ENCODE measurements around the gene LANCL3.

Gene LANCL3

GRCh38 chrX:37684426-37684825, 113.0 kb downstream of the LANCL3 start:
- Histone ChIP-seq H3K9me3 (ENCODE audit: insufficient read depth, low read depth, low read length) (no peaks in the 10 kb centered on the region), H3K4me3 (ENCODE audit: low read length, poor library complexity, severe bottlenecking) (peak overlapping the region; percentile 99), H3K27me3 (ENCODE audit: insufficient read depth, low read length, poor library complexity, severe bottlenecking) (no peaks in the 10 kb centered on the region), H3K4me1 (ENCODE audit: insufficient read depth, low read length, poor library complexity, severe bottlenecking) (peaks cover 40% of the 10 kb centered on the region), H4K20me1 (ENCODE audit: insufficient read depth, low read length, poor library complexity, severe bottlenecking) (no peaks in the 10 kb centered on the region), H3K9ac (ENCODE audit: low read depth, low read length, poor library complexity, severe bottlenecking) (peak overlapping the region; percentile 99), H3K79me2 (ENCODE audit: insufficient read depth, low read length) (peaks cover 35% of the 10 kb centered on the region), H3K4me2 (ENCODE audit: low read depth, low read length, poor library complexity, severe bottlenecking) (peak overlapping the region; percentile 83), H3K9me2 (replicated peaks; ENCODE audit: low read depth, low read length) (no peaks in the 10 kb centered on the region), H3F3A (ENCODE audit: low read depth) (no peaks in the 10 kb centered on the region), H2AFZ (ENCODE audit: low read length) (no peak overlapping the region; the same call in 1 of the 2 replicates), H3K36me3 (ENCODE audit: insufficient read depth, low read length) (no peaks in the 10 kb centered on the region)
- TF ChIP-seq, protein P1, sequence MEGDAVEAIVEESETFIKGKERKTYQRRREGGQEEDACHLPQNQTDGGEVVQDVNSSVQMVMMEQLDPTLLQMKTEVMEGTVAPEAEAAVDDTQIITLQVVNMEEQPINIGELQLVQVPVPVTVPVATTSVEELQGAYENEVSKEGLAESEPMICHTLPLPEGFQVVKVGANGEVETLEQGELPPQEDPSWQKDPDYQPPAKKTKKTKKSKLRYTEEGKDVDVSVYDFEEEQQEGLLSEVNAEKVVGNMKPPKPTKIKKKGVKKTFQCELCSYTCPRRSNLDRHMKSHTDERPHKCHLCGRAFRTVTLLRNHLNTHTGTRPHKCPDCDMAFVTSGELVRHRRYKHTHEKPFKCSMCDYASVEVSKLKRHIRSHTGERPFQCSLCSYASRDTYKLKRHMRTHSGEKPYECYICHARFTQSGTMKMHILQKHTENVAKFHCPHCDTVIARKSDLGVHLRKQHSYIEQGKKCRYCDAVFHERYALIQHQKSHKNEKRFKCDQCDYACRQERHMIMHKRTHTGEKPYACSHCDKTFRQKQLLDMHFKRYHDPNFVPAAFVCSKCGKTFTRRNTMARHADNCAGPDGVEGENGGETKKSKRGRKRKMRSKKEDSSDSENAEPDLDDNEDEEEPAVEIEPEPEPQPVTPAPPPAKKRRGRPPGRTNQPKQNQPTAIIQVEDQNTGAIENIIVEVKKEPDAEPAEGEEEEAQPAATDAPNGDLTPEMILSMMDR (conservative IDR thresholded peaks at IDR 0.05; ENCODE audit: low read length): no peak
- TF ChIP-seq EZH2phosphoT487 (IDR thresholded peaks at IDR 0.05; ENCODE audit: borderline replicate concordance): no peak

GRCh38 chrX:37684973-37685372, 113.5 kb downstream of the LANCL3 start:
- Histone ChIP-seq H3K4me3 (ENCODE audit: low read length, poor library complexity, severe bottlenecking) (peak overlapping the region; percentile 99), H3K9me3 (ENCODE audit: insufficient read depth, low read depth, low read length) (no peaks in the 10 kb centered on the region), H3K79me2 (ENCODE audit: insufficient read depth, low read length) (peaks cover 37% of the 10 kb centered on the region), H4K20me1 (ENCODE audit: insufficient read depth, low read length, poor library complexity, severe bottlenecking) (no peaks in the 10 kb centered on the region), H3K4me1 (ENCODE audit: insufficient read depth, low read length, poor library complexity, severe bottlenecking) (peaks cover 40% of the 10 kb centered on the region), H2AFZ (ENCODE audit: low read length) (peak overlapping the region; percentile 75), H3K36me3 (ENCODE audit: insufficient read depth, low read length) (no peaks in the 10 kb centered on the region), H3K9ac (ENCODE audit: low read depth, low read length, poor library complexity, severe bottlenecking) (peak overlapping the region; percentile 99), H3K9me2 (replicated peaks; ENCODE audit: low read depth, low read length) (no peaks in the 10 kb centered on the region), H3K27me3 (ENCODE audit: insufficient read depth, low read length, poor library complexity, severe bottlenecking) (no peaks in the 10 kb centered on the region), H3F3A (ENCODE audit: low read depth) (no peaks in the 10 kb centered on the region), H3K4me2 (ENCODE audit: low read depth, low read length, poor library complexity, severe bottlenecking) (peak overlapping the region; percentile 83)
- TF ChIP-seq EZH2phosphoT487 (IDR thresholded peaks at IDR 0.05; ENCODE audit: borderline replicate concordance): no peak
- TF ChIP-seq, protein P1 (conservative IDR thresholded peaks at IDR 0.05; ENCODE audit: low read length): no peak

GRCh38 chrX:37685381-37686359, 114.2 kb downstream of the LANCL3 start, which contains the start of gene XK:
TSS of gene XK (plus strand) at chrX:37685791. CDS start at chrX:37685962, 171 bp downstream.
- H3K4me1 ChIP-seq (ENCODE audit: insufficient read depth, low read length, poor library complexity, severe bottlenecking): peaks cover 33% of the 10 kb centered on the region
- H3K36me3 ChIP-seq (ENCODE audit: insufficient read depth, low read length): no peaks in the 10 kb centered on the region
- peak within 1 kb of the TSS; percentile 99 for H3K9ac ChIP-seq (ENCODE audit: low read depth, low read length, poor library complexity, severe bottlenecking)
- H4K20me1 ChIP-seq (ENCODE audit: insufficient read depth, low read length, poor library complexity, severe bottlenecking): no peaks in the 10 kb centered on the region
- no peaks in the 10 kb centered on the region for H3K27me3 ChIP-seq (ENCODE audit: insufficient read depth, low read length, poor library complexity, severe bottlenecking)
- H3K4me2 ChIP-seq (ENCODE audit: low read depth, low read length, poor library complexity, severe bottlenecking): peak within 1 kb of the TSS; percentile 83
- peak within 1 kb of the TSS; percentile 99 for H3K4me3 ChIP-seq (ENCODE audit: low read length, poor library complexity, severe bottlenecking)
- no peaks in the 10 kb centered on the region for H3F3A ChIP-seq (ENCODE audit: low read depth)
- no peaks in the 10 kb centered on the region for H3K9me3 ChIP-seq (ENCODE audit: insufficient read depth, low read depth, low read length)
- peak within 1 kb of the TSS; percentile 86 for H2AFZ ChIP-seq (ENCODE audit: low read length)
- H3K9me2 ChIP-seq (replicated peaks; ENCODE audit: low read depth, low read length): no peaks in the 10 kb centered on the region
- TF ChIP-seq, protein P1 (conservative IDR thresholded peaks at IDR 0.05; ENCODE audit: low read length): no peak
- TF ChIP-seq EZH2phosphoT487 (IDR thresholded peaks at IDR 0.05; ENCODE audit: borderline replicate concordance): no peak
- peaks cover 44% of the 10 kb centered on the region for H3K79me2 ChIP-seq (ENCODE audit: insufficient read depth, low read length)
